Measurements from ENCODE around the gene ETV3L.

ETV3L gene

GRCh38 chr1:157119008-157119407 lies 19.4 kb upstream of the ETV3L start:
- H3K27me3 ChIP-seq (ENCODE audit: insufficient read depth, low read depth) = no peaks in the 10 kb centered on the region
- H3K4me3 ChIP-seq (IDR thresholded peaks at IDR 0.05; ENCODE audit: insufficient read depth, low read depth, low read length) = no peak overlapping the region
- no peak overlapping the region for H3K27ac ChIP-seq
- no peaks in the 10 kb centered on the region for H3K79me2 ChIP-seq (ENCODE audit: insufficient read depth, low read depth)
- no peaks in the 10 kb centered on the region for H3K36me3 ChIP-seq (ENCODE audit: insufficient read depth)
- H3K4me2 ChIP-seq = no peak overlapping the region
- H3K4me1 ChIP-seq (ENCODE audit: low read depth, poor library complexity, severe bottlenecking) = peaks cover 21% of the 10 kb centered on the region
- H4K20me1 ChIP-seq (ENCODE audit: insufficient read depth) = no peaks in the 10 kb centered on the region
- no peak overlapping the region for H2AFZ ChIP-seq (ENCODE audit: low read depth)
- no peak overlapping the region for H3K9ac ChIP-seq
- TF ChIP-seq, protein P1, sequence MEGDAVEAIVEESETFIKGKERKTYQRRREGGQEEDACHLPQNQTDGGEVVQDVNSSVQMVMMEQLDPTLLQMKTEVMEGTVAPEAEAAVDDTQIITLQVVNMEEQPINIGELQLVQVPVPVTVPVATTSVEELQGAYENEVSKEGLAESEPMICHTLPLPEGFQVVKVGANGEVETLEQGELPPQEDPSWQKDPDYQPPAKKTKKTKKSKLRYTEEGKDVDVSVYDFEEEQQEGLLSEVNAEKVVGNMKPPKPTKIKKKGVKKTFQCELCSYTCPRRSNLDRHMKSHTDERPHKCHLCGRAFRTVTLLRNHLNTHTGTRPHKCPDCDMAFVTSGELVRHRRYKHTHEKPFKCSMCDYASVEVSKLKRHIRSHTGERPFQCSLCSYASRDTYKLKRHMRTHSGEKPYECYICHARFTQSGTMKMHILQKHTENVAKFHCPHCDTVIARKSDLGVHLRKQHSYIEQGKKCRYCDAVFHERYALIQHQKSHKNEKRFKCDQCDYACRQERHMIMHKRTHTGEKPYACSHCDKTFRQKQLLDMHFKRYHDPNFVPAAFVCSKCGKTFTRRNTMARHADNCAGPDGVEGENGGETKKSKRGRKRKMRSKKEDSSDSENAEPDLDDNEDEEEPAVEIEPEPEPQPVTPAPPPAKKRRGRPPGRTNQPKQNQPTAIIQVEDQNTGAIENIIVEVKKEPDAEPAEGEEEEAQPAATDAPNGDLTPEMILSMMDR (conservative IDR thresholded peaks at IDR 0.05; ENCODE audit: low read depth, low read length) = no peak

- Histone ChIP-seq H3K36me3 (ENCODE audit: insufficient read depth) (no peaks in the 10 kb centered on the region), H3K79me2 (ENCODE audit: insufficient read depth, low read depth) (no peaks in the 10 kb centered on the region), H4K20me1 (ENCODE audit: insufficient read depth) (no peaks in the 10 kb centered on the region), H2AFZ (ENCODE audit: low read depth) (peak overlapping the region; percentile 74), H3K4me2 (peak overlapping the region; percentile 49), H3K27me3 (ENCODE audit: insufficient read depth, low read depth) (no peaks in the 10 kb centered on the region), H3K9ac (peak overlapping the region; percentile 10; the same call in 1 of the 2 replicates), H3K4me3 (IDR thresholded peaks at IDR 0.05; ENCODE audit: insufficient read depth, low read depth, low read length) (no peak overlapping the region), H3K27ac (no peak overlapping the region; the same call in 1 of the 2 replicates), H3K4me1 (ENCODE audit: low read depth, poor library complexity, severe bottlenecking) (peaks cover 21% of the 10 kb centered on the region)
- TF ChIP-seq, protein P1 (conservative IDR thresholded peaks at IDR 0.05; ENCODE audit: low read depth, low read length) = no peak
Measured at GRCh38 chr1:157117527-157118057, 18.0 kb upstream of the ETV3L start.

GRCh38 chr1:157116737-157117103 lies 17.1 kb upstream of the ETV3L start:
- Histone ChIP-seq H3K4me3 (IDR thresholded peaks at IDR 0.05; ENCODE audit: insufficient read depth, low read depth, low read length) (no peak overlapping the region), H3K36me3 (ENCODE audit: insufficient read depth) (no peaks in the 10 kb centered on the region), H3K4me2 (no peak overlapping the region; the same call in 1 of the 2 replicates), H2AFZ (ENCODE audit: low read depth) (no peak overlapping the region), H3K79me2 (ENCODE audit: insufficient read depth, low read depth) (no peaks in the 10 kb centered on the region), H3K4me1 (ENCODE audit: low read depth, poor library complexity, severe bottlenecking) (peaks cover 21% of the 10 kb centered on the region), H3K9ac (no peak overlapping the region), H3K27me3 (ENCODE audit: insufficient read depth, low read depth) (no peaks in the 10 kb centered on the region; the same call in 1 of the 2 replicates), H3K27ac (no peak overlapping the region), H4K20me1 (ENCODE audit: insufficient read depth) (no peaks in the 10 kb centered on the region)
- TF ChIP-seq, protein P1 (conservative IDR thresholded peaks at IDR 0.05; ENCODE audit: low read depth, low read length) = no peak

- peaks cover 21% of the 10 kb centered on the region for H3K4me1 ChIP-seq (ENCODE audit: low read depth, poor library complexity, severe bottlenecking)
- H3K27me3 ChIP-seq (ENCODE audit: insufficient read depth, low read depth) = no peaks in the 10 kb centered on the region; the same call in 1 of the 2 replicates
- H3K27ac ChIP-seq = no peak overlapping the region
- no peaks in the 10 kb centered on the region for H4K20me1 ChIP-seq (ENCODE audit: insufficient read depth)
- no peaks in the 10 kb centered on the region for H3K79me2 ChIP-seq (ENCODE audit: insufficient read depth, low read depth)
- H2AFZ ChIP-seq (ENCODE audit: low read depth) = no peak overlapping the region
- no peak overlapping the region for H3K9ac ChIP-seq
- TF ChIP-seq, protein P1 (conservative IDR thresholded peaks at IDR 0.05; ENCODE audit: low read depth, low read length) = no peak
- H3K36me3 ChIP-seq (ENCODE audit: insufficient read depth) = no peaks in the 10 kb centered on the region
- no peak overlapping the region for H3K4me2 ChIP-seq
- H3K4me3 ChIP-seq (IDR thresholded peaks at IDR 0.05; ENCODE audit: insufficient read depth, low read depth, low read length) = no peak overlapping the region
Measured at GRCh38 chr1:157115851-157116736, 16.5 kb upstream of the ETV3L start.

All from KMS-11 (cell line).